ENCODE results near the gene PDAP1. TPM values are rescaled to one million over a fixed set of nuclear protein-coding genes. Genes with fewer than 3 reads are reported as not detected.
A peak's percentile ranks its signal among the peaks of the same experiment; 100 is the strongest.

PDAP1 gene
- total and polyA plus RNA-seq, 2 of the 13 experiments (the other 11 are each of a cell fraction or from before 2014, with no cell fraction given): 13.0 to 100 TPM

DNA sequence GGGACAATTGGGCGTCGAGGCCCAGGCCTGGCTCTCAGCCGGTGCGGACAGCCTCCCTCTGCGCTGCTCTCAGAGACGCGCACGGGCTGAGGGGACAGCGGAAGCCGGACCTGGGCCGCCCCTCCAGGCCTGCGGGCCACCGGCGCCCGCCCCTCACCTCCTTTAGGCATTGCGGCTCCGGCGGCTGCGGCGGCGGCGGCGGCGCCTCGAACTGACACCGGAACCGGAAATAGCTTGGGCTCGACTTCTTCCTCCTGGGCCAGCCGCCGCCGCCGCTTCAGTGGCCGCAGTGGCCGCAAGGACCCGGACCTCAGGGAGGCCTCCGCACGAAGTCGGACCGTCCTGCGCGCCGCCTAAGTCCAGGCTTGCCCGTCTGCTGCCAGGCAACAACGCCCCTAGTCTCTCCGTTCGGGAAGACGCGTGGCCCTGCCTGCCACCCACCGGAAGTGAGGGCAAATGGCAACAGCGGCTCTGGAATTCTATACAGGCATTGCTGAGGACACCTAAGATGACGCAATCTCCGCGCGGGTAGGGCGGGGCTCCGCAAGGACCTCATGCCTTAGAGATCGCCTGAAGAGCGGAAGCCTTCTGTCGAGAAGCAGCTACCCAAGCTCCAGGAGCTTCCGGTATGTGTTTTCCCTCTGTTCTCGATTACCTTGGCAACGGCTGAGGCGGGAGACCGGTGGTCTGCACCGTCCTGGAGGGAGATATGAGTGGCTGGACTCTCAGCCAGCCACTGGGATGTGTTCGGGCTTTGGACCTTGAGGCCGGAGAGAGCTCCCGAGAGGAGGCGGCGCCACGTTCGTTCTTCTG is at the start of gene PDAP1, which contains the start of gene BUD31 (continued):
- peak; percentile 52; the same call in 1 of the 2 replicates for TF ChIP-seq ZNF317 (CRISPR knock-in tag; IDR thresholded peaks at IDR 0.05)
- TF ChIP-seq ZNF619 (CRISPR knock-in tag; IDR thresholded peaks at IDR 0.05): peak; percentile 93
- TF ChIP-seq CENPBD1 (CRISPR knock-in tag; IDR thresholded peaks at IDR 0.05; ENCODE audit: borderline replicate concordance, low read depth): no peak
- TF ChIP-seq, protein P1, sequence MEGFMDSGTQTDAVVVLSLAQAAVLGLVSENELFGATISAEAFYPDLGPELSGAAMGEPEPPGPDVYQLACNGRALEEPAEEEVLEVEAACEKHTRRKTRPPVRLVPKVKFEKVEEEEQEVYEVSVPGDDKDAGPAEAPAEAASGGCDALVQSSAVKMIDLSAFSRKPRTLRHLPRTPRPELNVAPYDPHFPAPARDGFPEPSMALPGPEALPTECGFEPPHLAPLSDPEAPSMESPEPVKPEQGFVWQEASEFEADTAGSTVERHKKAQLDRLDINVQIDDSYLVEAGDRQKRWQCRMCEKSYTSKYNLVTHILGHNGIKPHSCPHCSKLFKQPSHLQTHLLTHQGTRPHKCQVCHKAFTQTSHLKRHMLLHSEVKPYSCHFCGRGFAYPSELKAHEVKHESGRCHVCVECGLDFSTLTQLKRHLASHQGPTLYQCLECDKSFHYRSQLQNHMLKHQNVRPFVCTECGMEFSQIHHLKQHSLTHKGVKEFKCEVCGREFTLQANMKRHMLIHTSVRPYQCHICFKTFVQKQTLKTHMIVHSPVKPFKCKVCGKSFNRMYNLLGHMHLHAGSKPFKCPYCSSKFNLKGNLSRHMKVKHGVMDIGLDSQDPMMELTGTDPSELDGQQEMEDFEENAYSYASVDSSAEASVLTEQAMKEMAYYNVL (CRISPR knock-in tag; IDR thresholded peaks at IDR 0.05; ENCODE audit: borderline replicate concordance): peak; percentile 40; the same call in 1 of the 2 replicates
- TF ChIP-seq, protein P2, sequence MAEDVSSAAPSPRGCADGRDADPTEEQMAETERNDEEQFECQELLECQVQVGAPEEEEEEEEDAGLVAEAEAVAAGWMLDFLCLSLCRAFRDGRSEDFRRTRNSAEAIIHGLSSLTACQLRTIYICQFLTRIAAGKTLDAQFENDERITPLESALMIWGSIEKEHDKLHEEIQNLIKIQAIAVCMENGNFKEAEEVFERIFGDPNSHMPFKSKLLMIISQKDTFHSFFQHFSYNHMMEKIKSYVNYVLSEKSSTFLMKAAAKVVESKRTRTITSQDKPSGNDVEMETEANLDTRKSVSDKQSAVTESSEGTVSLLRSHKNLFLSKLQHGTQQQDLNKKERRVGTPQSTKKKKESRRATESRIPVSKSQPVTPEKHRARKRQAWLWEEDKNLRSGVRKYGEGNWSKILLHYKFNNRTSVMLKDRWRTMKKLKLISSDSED (CRISPR knock-in tag; IDR thresholded peaks at IDR 0.05): no peak
- TF ChIP-seq RBAK (CRISPR knock-in tag; IDR thresholded peaks at IDR 0.05): no peak
- 0 out of 2 replicates have a peak, but pooled peaks have one; percentile 22 for TF ChIP-seq RARG (CRISPR knock-in tag; IDR thresholded peaks at IDR 0.05; ENCODE audit: low read depth)
- TF ChIP-seq SATB2 (CRISPR knock-in tag; IDR thresholded peaks at IDR 0.05): no peak
- TF ChIP-seq KDM4B (CRISPR knock-in tag; IDR thresholded peaks at IDR 0.05): no peak; the same call in none of the 2 replicates
- TF ChIP-seq ZNF503 (CRISPR knock-in tag; IDR thresholded peaks at IDR 0.05): no peak
- no peak for TF ChIP-seq SOX13 (IDR thresholded peaks at IDR 0.05)
- TF ChIP-seq SOX13 (CRISPR knock-in tag; conservative IDR thresholded peaks at IDR 0.05 in 1 of 2, IDR thresholded peaks at IDR 0.05 in 1 of 2): peak in 1 of 2 experiments; percentile 32; a peak in 2 of 4 replicates
- TF ChIP-seq ZFP37 (CRISPR knock-in tag; IDR thresholded peaks at IDR 0.05; ENCODE audit: borderline replicate concordance): no peak
- TF ChIP-seq ZNF672 (CRISPR knock-in tag; IDR thresholded peaks at IDR 0.05): no peak
- no peak for TF ChIP-seq ZNF468 (CRISPR knock-in tag; IDR thresholded peaks at IDR 0.05)
- TF ChIP-seq SMC3 (IDR thresholded peaks at IDR 0.05; ENCODE audit: low read length): peak; percentile 46; the same call in 1 of the 2 replicates
- no peak for TF ChIP-seq RNF219 (CRISPR knock-in tag; IDR thresholded peaks at IDR 0.05)
- TF ChIP-seq CBX1 (IDR thresholded peaks at IDR 0.05; ENCODE audit: low read depth): peak; percentile 34
- TF ChIP-seq YEATS4 (CRISPR knock-in tag; IDR thresholded peaks at IDR 0.05; ENCODE audit: borderline replicate concordance): peak; percentile 94
- TF ChIP-seq BCL3 (CRISPR knock-in tag; IDR thresholded peaks at IDR 0.05): peak; percentile 77
